GM18505 (cell line): ENCODE data around the gene DEPDC1B.
"Not testable (repeated sequence)": the region's sequence is repeated elsewhere in the genome, so short reads cannot be mapped to it uniquely, and the experiment has no call there.

Experiments
- ATAC-seq: cut with Tn5 transposase; IDR thresholded peaks from one replicate; pipeline ENCODE4 v1.9.1; 2021; ENCODE audit not compliant: unreplicated experiment
- POLR2A ChIP-seq: IDR thresholded peaks from 4 replicates; pipeline ENCODE4 v1.6.1; 2011; ENCODE audit warnings: borderline replicate concordance; ENCODE audit not compliant: insufficient read depth, insufficient read length; ENCODE audit errors: extremely low read depth

DEPDC1B gene

GRCh38 chr5:60648175-60648574, 51.8 kb downstream of the DEPDC1B start:
- ATAC-seq: no peak
- TF ChIP-seq POLR2A: no peak

GRCh38 chr5:60640901-60641300, 59.1 kb downstream of the DEPDC1B start:
- no peak for ATAC-seq
- TF ChIP-seq POLR2A: no peak

GRCh38 chr5:60639544-60639943, 60.4 kb downstream of the DEPDC1B start:
- no peak for TF ChIP-seq POLR2A
- ATAC-seq: no peak

DNA sequence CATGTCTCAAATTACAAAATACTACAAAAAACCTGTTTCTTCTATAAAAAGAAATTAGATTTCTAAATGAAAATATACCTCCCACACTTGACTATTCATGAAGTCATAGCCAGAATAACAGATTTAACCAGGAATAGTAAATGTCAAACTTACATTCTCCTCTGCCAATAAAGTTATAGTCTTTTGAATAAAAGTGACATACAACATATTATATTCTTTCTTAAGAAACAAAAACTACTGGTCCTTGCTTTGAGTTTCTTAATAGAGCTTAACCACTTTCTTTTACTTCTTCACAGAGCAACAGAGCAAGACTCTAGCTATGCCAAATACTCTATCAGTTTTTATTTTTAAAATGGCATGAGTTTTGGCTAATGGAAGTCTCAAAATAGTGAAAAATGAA, 61.7 kb downstream of the DEPDC1B start:
- no peak for ATAC-seq
- TF ChIP-seq POLR2A: no peak

DNA sequence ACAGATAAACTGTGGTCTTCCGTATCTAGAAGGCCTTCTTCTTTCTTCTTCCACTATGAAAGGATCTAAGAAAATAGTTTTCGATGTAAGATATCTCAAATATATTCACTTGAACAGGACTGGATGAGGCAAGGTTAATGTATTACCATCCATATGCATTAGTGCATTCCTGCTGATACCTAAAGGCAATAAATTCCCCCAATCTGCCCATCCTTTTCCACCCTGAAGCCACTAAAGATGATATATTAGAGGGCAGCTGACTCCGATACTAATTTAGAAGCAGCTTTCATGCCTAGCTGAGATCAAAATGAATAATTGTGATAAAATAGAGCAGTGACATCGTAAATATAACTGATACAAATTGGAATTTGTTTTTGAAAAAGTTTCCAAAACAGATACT, 63.3 kb downstream of the DEPDC1B start:
- no peak for ATAC-seq
- TF ChIP-seq POLR2A: no peak

- no peak for TF ChIP-seq POLR2A
Measured at GRCh38 chr5:60636001-60636400, 64.0 kb downstream of the DEPDC1B start.

GRCh38 chr5:60634051-60634450, 65.9 kb downstream of the DEPDC1B start:
- no peak for ATAC-seq
- no peak for TF ChIP-seq POLR2A

More at GRCh38 chr5:60636001-60636400, 64.0 kb downstream of the DEPDC1B start:
- no peak for ATAC-seq

DNA sequence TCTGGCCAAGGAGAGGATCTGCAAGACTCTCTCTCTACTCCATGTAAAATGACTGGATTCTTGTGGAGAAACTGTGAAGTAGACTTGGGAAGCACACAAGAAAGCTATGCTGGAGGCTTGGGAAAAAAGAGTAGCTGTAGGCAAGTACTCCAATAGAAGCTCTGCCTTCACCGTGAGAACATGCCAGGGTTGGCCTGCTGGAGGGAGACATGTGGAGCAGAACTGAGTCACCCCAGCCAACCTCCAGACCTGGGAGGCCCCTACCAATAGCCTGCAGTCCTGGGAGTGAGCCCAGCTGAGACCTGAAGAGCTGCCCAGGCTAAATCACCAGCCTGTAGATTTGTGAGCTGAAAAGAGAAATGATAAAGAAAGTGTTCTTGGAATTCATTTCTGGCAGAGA, 66.6 kb downstream of the DEPDC1B start:
- TF ChIP-seq POLR2A: no peak
- ATAC-seq: no peak

GRCh38 chr5:60632153-60632552, 67.8 kb downstream of the DEPDC1B start:
- TF ChIP-seq POLR2A: no peak
- no peak for ATAC-seq

DNA sequence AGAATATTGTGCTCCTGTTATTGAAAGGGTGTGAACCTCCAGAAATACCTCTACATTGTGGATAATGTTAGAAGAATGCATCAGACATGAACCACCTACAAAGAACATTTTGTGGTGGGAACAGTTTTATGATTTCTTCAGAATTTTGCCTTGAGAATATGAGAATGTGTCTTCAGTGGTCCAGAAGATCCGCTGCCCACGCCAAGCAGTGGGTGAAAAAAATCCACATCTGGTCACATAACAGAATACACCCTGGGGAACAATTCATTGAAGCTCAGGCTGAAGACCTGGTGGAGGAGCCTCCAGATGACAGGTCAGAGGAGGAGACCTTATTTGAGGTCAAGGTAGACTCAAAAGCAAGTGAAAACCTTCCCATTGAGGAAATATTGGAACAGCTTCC, 69.1 kb downstream of the DEPDC1B start:
- ATAC-seq: no peak
- no peak for TF ChIP-seq POLR2A

GRCh38 chr5:60630179-60630578, 69.8 kb downstream of the DEPDC1B start:
- ATAC-seq: no peak
- no peak for TF ChIP-seq POLR2A

DNA sequence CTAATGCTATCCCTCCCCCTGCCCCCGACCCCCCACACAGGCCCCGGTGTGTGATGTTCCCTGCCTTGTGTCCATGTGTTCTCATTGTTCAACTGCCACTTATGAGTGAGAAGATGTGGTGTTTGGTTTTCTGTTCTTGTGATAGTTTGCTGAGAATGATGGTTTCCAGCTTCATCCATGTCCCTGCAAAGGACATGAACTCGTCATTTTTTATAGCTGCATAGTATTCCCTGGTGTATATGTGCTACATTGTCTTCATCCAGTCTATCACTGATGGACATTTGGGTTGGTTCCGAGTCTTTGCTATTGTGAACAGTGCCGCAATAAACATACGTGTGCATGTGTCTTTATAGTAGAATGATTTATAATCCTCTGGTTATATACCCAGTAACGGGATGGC, 75.1 kb downstream of the DEPDC1B start:
- ATAC-seq: not testable (repeated sequence)

DNA sequence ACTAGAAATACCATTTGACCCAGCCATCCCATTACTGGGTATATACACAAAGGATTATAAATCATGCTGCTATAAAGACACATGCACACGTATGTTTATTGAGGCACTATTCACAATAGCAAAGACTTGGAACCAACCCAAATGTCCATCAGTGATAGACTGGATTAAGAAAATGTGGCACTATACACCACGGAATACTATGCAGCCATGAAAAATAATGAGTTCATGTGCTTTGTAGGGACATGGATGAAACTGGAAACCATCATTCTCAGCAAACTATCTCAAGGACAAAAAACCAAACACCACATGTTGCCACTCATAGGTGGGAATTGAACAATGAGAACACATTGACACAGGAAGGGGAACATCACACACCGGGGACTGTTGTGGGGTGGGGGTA, 79.2 kb downstream of the DEPDC1B start:
- ATAC-seq: not testable (repeated sequence)

DNA sequence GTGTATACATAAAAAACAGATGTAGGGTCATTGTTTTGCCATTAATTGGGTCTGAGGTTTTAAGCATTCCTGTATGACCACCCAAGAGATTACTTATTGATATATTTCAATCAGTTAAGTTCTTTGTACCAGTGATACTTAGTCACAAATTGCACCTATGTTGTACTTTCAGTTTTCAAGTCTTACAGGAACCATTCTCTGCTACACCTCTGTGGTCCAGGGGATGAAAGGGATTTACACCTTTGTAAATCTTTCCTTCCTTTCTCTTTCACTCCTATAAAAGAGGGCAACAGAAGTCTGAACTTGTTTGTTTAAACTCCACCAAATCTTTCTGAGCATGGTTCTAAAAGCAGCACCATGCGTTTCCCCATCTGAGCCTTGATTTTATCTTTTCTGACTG, 86.1 kb downstream of the DEPDC1B start:
- ATAC-seq: no peak
- no peak for TF ChIP-seq POLR2A

DNA sequence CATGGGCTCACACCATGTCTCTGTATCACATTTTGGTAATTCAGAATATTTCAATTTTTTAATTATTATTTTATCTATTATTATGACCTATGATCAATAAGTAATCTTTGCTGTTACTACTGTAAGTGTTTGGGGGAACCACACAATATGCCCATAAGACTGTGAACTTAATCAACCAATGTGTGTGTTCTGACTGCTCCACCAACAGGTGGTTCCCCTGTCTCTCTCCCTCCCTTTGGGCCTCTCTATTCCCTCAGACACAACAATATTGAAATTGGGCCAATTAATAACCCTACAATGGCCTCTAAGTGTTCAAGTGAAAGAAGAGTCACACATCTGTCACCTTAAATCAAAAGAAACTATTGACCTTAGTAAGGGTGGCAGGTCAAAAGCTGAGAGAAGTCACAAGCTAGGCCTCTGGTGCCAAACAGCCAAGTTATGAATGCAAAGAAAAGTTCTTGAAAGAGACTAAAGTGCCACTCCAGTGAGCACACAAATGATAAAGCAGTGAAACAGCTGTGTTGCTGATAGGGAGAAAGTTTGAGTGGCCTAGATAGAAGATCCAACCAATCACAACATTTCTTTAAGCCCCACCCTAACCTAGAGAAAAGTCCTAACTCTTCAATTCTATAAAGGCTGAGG, 88.7 kb downstream of the DEPDC1B start:
- no peak for TF ChIP-seq POLR2A
- no peak for ATAC-seq
